Body of pancreas (tissue), 4 donors: ENCODE data around the gene PLPP4. TPM values are rescaled to one million over a fixed set of nuclear protein-coding genes. Genes with fewer than 3 reads are reported as not detected.

Source experiments
- ATAC-seq: fragments of 150-250 bp; one replicate; pipeline ENCODE4 v1.9.1; 2016
- DNase-seq, 4 donors: peaks; one replicate each; pipeline ENCODE4 v3.0.0-alpha.2; 2019
- H3K27ac ChIP-seq, 4 donors: fragments of 200-600 bp; sonication (generic); 1 replicate in 3 of 4; 2 replicates in 1 of 4; pipeline versions ENCODE4 v1.5.1 to v1.6.1; 2016 to 2019; ENCODE audit warnings: mild to moderate bottlenecking in 1 of 4, mixed read lengths in 1 of 4, moderate library complexity in 1 of 4
- H3K27me3 ChIP-seq, 2 donors: fragments of 200-600 bp; sonication (generic); one replicate each; pipeline ENCODE4 v1.6.0; 2016; ENCODE audit warnings: mild to moderate bottlenecking in 1 of 2
- H3K36me3 ChIP-seq, 2 donors: fragments of 200-600 bp; sonication (generic); replicated peaks in 1 of 2; 2 replicates each; pipeline ENCODE4 v1.5.1; 2016; ENCODE audit warnings: low read depth in 2 of 2; ENCODE audit not compliant: insufficient read depth in 1 of 2
- H3K4me1 ChIP-seq: fragments of 200-600 bp; sonication (generic); one replicate; pipeline ENCODE4 v1.6.0; 2016
- H3K4me3 ChIP-seq, 2 donors: fragments of 200-600 bp; sonication (generic); 1 replicate in 1 of 2; 2 replicates in 1 of 2; pipeline ENCODE4 v1.5.1; 2016 to 2019
- H3K9me3 ChIP-seq, 3 donors: fragments of 200-600 bp; sonication (generic); 1 replicate in 2 of 3; 2 replicates in 1 of 3; pipeline ENCODE4 v1.5.1; 2016
- CTCF ChIP-seq, 7 experiments: fragments of 450-650 bp in 4 of 7; fragments of 200-600 bp in 3 of 7; sonication (generic) in 3 of 7; IDR thresholded peaks; one replicate each; pipeline ENCODE4 v1.5.1; 2016 to 2019; ENCODE audit warnings: antibody characterized with exemption in 7 of 7
- POLR2A ChIP-seq, 3 donors: fragments of 450-650 bp; IDR thresholded peaks; one replicate each; pipeline ENCODE4 v1.6.1; 2016; ENCODE audit warnings: antibody characterized with exemption in 3 of 3, mild to moderate bottlenecking in 2 of 3
- WGBS, 2 donors: methylation state at CpG; one replicate each; pipeline ENCODE4 v1.1.5; 2017; 5-methylcytosine and 5-hydroxymethylcytosine counted together
- intact Hi-C: fragments of 100-400 bp; cut with DNase I; formaldehyde crosslinking; loops from one replicate; pipeline ENCODE4 v1.15.1; 2023
- total RNA-seq, 2 donors: library from RNA; depleted of rRNA; stranded (reverse); fragments of >200 nt; gene quantifications; one replicate each; pipeline ENCODE4 v1.1.0, GENCODE V29; 2016

The PLPP4 gene
- total RNA-seq, 2 donors from 2014 or later = 0.78 TPM; not detected in 1

GRCh38 chr10:120586471-120586872, 129.4 kb downstream of the PLPP4 start:
- Histone ChIP-seq H3K36me3 (no peaks in the 10 kb centered on the region), H3K4me3 (no peak overlapping the region), H3K27ac (no peak overlapping the region), H3K27me3 (no peaks in the 10 kb centered on the region), H3K9me3 (no peaks in the 10 kb centered on the region), H3K4me1 (no peaks in the 10 kb centered on the region)
- no peak for TF ChIP-seq POLR2A (IDR thresholded peaks at IDR 0.05)
- TF ChIP-seq CTCF (IDR thresholded peaks at IDR 0.05) = no peak
- intact Hi-C loops = no loop called here
- no peak for DNase-seq
- WGBS, 2 donors = 53 to 58% methylated on average over 3 of the region's 3 CpGs
- peak; percentile 75 for ATAC-seq

- 73% methylated on average over 5 of the region's 5 CpGs for WGBS, 2 donors
- Histone ChIP-seq H3K4me1 (no peaks in the 10 kb centered on the region), H3K9me3 (no peaks in the 10 kb centered on the region), H3K36me3 (no peaks in the 10 kb centered on the region), H3K27me3 (no peaks in the 10 kb centered on the region), H3K4me3 (no peak overlapping the region), H3K27ac (no peak overlapping the region)
- ATAC-seq (no peak), DNase-seq (no peak)
- intact Hi-C loops = no loop called here
- TF ChIP-seq POLR2A (IDR thresholded peaks at IDR 0.05) (no peak), CTCF (IDR thresholded peaks at IDR 0.05) (no peak)
Observed at GRCh38 chr10:120587061-120587460, 130.0 kb downstream of the PLPP4 start.

- no peak overlapping the region for H3K27ac ChIP-seq
- no peaks in the 10 kb centered on the region for H3K9me3 ChIP-seq
- ATAC-seq = no peak
- TF ChIP-seq CTCF (IDR thresholded peaks at IDR 0.05) (no peak), POLR2A (IDR thresholded peaks at IDR 0.05) (no peak)
- WGBS, 2 donors = 85 to 90% methylated on average over 2 of the region's 2 CpGs
- no peak overlapping the region for H3K4me3 ChIP-seq
- H3K4me1 ChIP-seq = no peaks in the 10 kb centered on the region
- DNase-seq = no peak
- intact Hi-C loops = no loop called here
- H3K36me3 ChIP-seq = no peaks in the 10 kb centered on the region
- no peaks in the 10 kb centered on the region for H3K27me3 ChIP-seq
Observed at GRCh38 chr10:120588311-120588710, 131.3 kb downstream of the PLPP4 start.

- no peak overlapping the region for H3K27ac ChIP-seq
- no peaks in the 10 kb centered on the region for H3K36me3 ChIP-seq
- H3K27me3 ChIP-seq = no peaks in the 10 kb centered on the region
- no peaks in the 10 kb centered on the region for H3K9me3 ChIP-seq
- intact Hi-C loops = no loop called here
- H3K4me1 ChIP-seq = no peaks in the 10 kb centered on the region
- WGBS, 2 donors = 86 to 100% methylated on average over 2 of the region's 2 CpGs
- TF ChIP-seq POLR2A (IDR thresholded peaks at IDR 0.05) = no peak
- TF ChIP-seq CTCF (IDR thresholded peaks at IDR 0.05) = no peak
- no peak for ATAC-seq
- no peak for DNase-seq
- no peak overlapping the region for H3K4me3 ChIP-seq
Observed at GRCh38 chr10:120593693-120594092, 136.7 kb downstream of the PLPP4 start.

GRCh38 chr10:120597902-120598301, 140.9 kb downstream of the PLPP4 start:
- no peak overlapping the region for H3K4me3 ChIP-seq
- H3K27ac ChIP-seq = no peak overlapping the region
- no peaks in the 10 kb centered on the region for H3K36me3 ChIP-seq
- intact Hi-C loops = no loop called here
- WGBS, 2 donors = 73 to 75% methylated on average over 3 of the region's 3 CpGs
- TF ChIP-seq CTCF (IDR thresholded peaks at IDR 0.05) (no peak), POLR2A (IDR thresholded peaks at IDR 0.05) (no peak)
- H3K9me3 ChIP-seq = no peaks in the 10 kb centered on the region
- no peak for DNase-seq
- no peaks in the 10 kb centered on the region for H3K4me1 ChIP-seq
- no peak for ATAC-seq
- no peaks in the 10 kb centered on the region for H3K27me3 ChIP-seq
